Cardiac septum (tissue), 1 donor: Measurements from ENCODE around the gene ATP2B2. TPM values are rescaled to one million over a fixed set of nuclear protein-coding genes. Genes with fewer than 3 reads are reported as not detected.
A peak's percentile ranks its signal among the peaks of the same experiment; 100 is the strongest.
"Not testable (repeated sequence)": the region's sequence is repeated elsewhere in the genome, so short reads cannot be mapped to it uniquely, and the experiment has no call there.

Experiments used
- DNase-seq: peaks from one replicate; pipeline ENCODE4 v3.0.0-alpha.2; 2020; ENCODE audit warnings: low spot score
- intact Hi-C: fragments of 100-400 bp; cut with DNase I; formaldehyde crosslinking; loops from one replicate; pipeline ENCODE4 v1.14.0; 2022
- total RNA-seq: library from RNA; stranded (reverse); fragmentation: NEBNext Ultra II Directional; extraction: Animal tissue kit (Norgen Biotek cat#: 25700); gene quantifications from one replicate; pipeline ENCODE4 v1.2.1, GENCODE V29; 2021
- donor health status: DM: no; HTN: no; CAD: no.

Gene ATP2B2
- total RNA-seq, 1 donor from 2014 or later, result 0.13 TPM

- intact Hi-C loops, result no loop called here
- DNase-seq, result no peak
Measured at GRCh38 chr3:10303785-10304184, 201.6 kb downstream of the ATP2B2 start.

GRCh38 chr3:10303105-10303504 is 202.3 kb downstream of the ATP2B2 start:
- intact Hi-C loops, result no loop called here
- DNase-seq, result no peak

GRCh38 chr3:10300087-10300486 is 205.3 kb downstream of the ATP2B2 start:
- intact Hi-C loops, result no loop called here
- DNase-seq, result no peak

- intact Hi-C loops, result no loop called here
- DNase-seq, result no peak
Measured at GRCh38 chr3:10299679-10300078, 205.7 kb downstream of the ATP2B2 start.

GRCh38 chr3:10299175-10299574 is 206.2 kb downstream of the ATP2B2 start:
- intact Hi-C loops, result no loop called here
- DNase-seq, result no peak

- DNase-seq, intact Hi-C loops: not testable (repeated sequence)
Measured at GRCh38 chr3:10298064-10298463, 207.3 kb downstream of the ATP2B2 start.

- intact Hi-C loops, result no loop called here
- no peak for DNase-seq
Measured at GRCh38 chr3:10294030-10294586, 211.3 kb downstream of the ATP2B2 start.

- peak; percentile 78 for DNase-seq
Measured at GRCh38 chr3:10292505-10293419, 212.6 kb downstream of the ATP2B2 start, which contains the start of gene GHRL. Gene GHRL (minus strand): TSS chr3:10292947. CDS start chr3:10290180, 2,767 bp downstream.

GRCh38 chr3:10291641-10292040 is 213.7 kb downstream of the ATP2B2 start:
- intact Hi-C loops, result no loop called here
- no peak for DNase-seq

More at GRCh38 chr3:10292505-10293419, 212.6 kb downstream of the ATP2B2 start, which contains the start of gene GHRL:
- intact Hi-C loops, result no loop called here

- intact Hi-C loops, result no loop called here
- no peak for DNase-seq
Measured at GRCh38 chr3:10290481-10291176, 214.8 kb downstream of the ATP2B2 start.

GRCh38 chr3:10289787-10290355 is 215.5 kb downstream of the ATP2B2 start:
- intact Hi-C loops, result no loop called here
- no peak for DNase-seq

- intact Hi-C loops, result no loop called here
- no peak for DNase-seq
Measured at GRCh38 chr3:10289077-10289476, 216.3 kb downstream of the ATP2B2 start.

GRCh38 chr3:10288575-10288960 is 216.8 kb downstream of the ATP2B2 start:
- intact Hi-C loops, result no loop called here
- no peak for DNase-seq

GRCh38 chr3:10287936-10288574 is 217.3 kb downstream of the ATP2B2 start:
- intact Hi-C loops, result no loop called here
- no peak for DNase-seq

GRCh38 chr3:10286596-10287295 is 218.6 kb downstream of the ATP2B2 start:
- DNase-seq, result no peak
- intact Hi-C loops, result no loop called here

GRCh38 chr3:10286133-10286524 is 219.3 kb downstream of the ATP2B2 start:
- intact Hi-C loops, result no loop called here
- DNase-seq, result no peak

GRCh38 chr3:10285272-10286132 is 219.9 kb downstream of the ATP2B2 start:
- intact Hi-C loops, result no loop called here
- no peak for DNase-seq

GRCh38 chr3:10284496-10284895 is 220.9 kb downstream of the ATP2B2 start:
- DNase-seq, result no peak
- intact Hi-C loops, result no loop called here
